ENCODE results near the gene MUC6. TPM values are rescaled to one million over a fixed set of nuclear protein-coding genes. Genes with fewer than 3 reads are reported as not detected.

MUC6 gene
- total RNA-seq, 2 donors from 2014 or later = not detected

GRCh38 chr11:967995-968751 is 68.3 kb downstream of the MUC6 start:
- no peak for DNase-seq
- peak in 1 of 2 donors; percentile 42 for ATAC-seq
- intact Hi-C loops (cut with DNase I) = no loop called here

- DNase-seq (peak; percentile 10), ATAC-seq (no peak)
- intact Hi-C loops (cut with DNase I) = no loop called here
These were observed 71.2 kb downstream of the MUC6 start for GRCh38 chr11:965206-965775.

- intact Hi-C loops (cut with DNase I) = no loop called here
- DNase-seq (no peak), ATAC-seq (no peak)
These were observed 72.7 kb downstream of the MUC6 start for GRCh38 chr11:963852-964251.

Other genes starting within 250 kb of the MUC6 start
- under 1 TPM in 1 of 2 donors, not detected in 1; 0.58 TPM for gene CEND1, start 246.6 kb downstream of the MUC6 start, total RNA-seq
- gene SLC25A22, start 238.4 kb downstream of the MUC6 start, total RNA-seq = 10 to 100 TPM in 1 of 2 donors, 1 to 10 TPM in 1; 6.5 to 11.6 TPM
- gene PIDD1, start 231.5 kb downstream of the MUC6 start, total RNA-seq = 1 to 10 TPM; 8.5 to 9.1 TPM
- 1,000 to 10,000 TPM; 1,371 to 1,375 TPM for gene RPLP2, start 226.8 kb downstream of the MUC6 start, total RNA-seq
- 100 to 1,000 TPM; 316 to 372 TPM for gene PNPLA2, start 217.8 kb downstream of the MUC6 start, total RNA-seq
- 10 to 100 TPM; 18.9 to 27.7 TPM for gene CRACR2B, start 208.8 kb downstream of the MUC6 start, total RNA-seq
- 100 to 1,000 TPM; 382 to 489 TPM for gene CD151, start 203.8 kb downstream of the MUC6 start, total RNA-seq
- gene POLR2L, start 194.2 kb downstream of the MUC6 start, total RNA-seq = 100 to 1,000 TPM; 163 to 202 TPM
- gene TSPAN4, start 193.9 kb downstream of the MUC6 start, total RNA-seq = 10 to 100 TPM; 46.1 to 63.5 TPM
- 10 to 100 TPM; 58.7 to 64.6 TPM for gene CHID1, start 125.9 kb downstream of the MUC6 start, total RNA-seq
- gene AP2A2, start 110.8 kb downstream of the MUC6 start, total RNA-seq = 10 to 100 TPM; 58.1 to 58.6 TPM
- under 1 TPM in 1 of 2 donors, not detected in 1; 0.26 TPM for gene MUC2, start 38.2 kb upstream of the MUC6 start, total RNA-seq
- not detected for gene MUC5AC, start 121.2 kb upstream of the MUC6 start, total RNA-seq
- gene MUC5B, start 186.3 kb upstream of the MUC6 start, total RNA-seq = not detected